ENCODE data around the gene G6PC1.

- TF ChIP-seq POLR2A (IDR thresholded peaks at IDR 0.05; ENCODE audit: low read depth, low read length) (no peak), POLR2AphosphoS5 (IDR thresholded peaks at IDR 0.05; ENCODE audit: low read depth, low read length) (no peak)
Observed at GRCh38 chr17:42880776-42881310, 19.8 kb upstream of the G6PC1 start.
